Natural killer cell (primary cell): ENCODE measurements around the gene KRTAP10-8. TPM values are rescaled to one million over a fixed set of nuclear protein-coding genes. Genes with fewer than 3 reads are reported as not detected.
"Not testable (repeated sequence)": the region's sequence is repeated elsewhere in the genome, so short reads cannot be mapped to it uniquely, and the experiment has no call there.

ENCODE experiments used
- ATAC-seq, 3 donors: fragments of 150-1000 bp in 2 of 3; fragments of 200-7000 bp in 1 of 3; cut with Tn5 transposase; 1 replicate in 1 of 3; 2 replicates in 2 of 3; pipeline ENCODE4 v1.10.0; 2021; ENCODE audit warnings: mild to moderate bottlenecking in 2 of 3, moderate library complexity in 2 of 3
- DNase-seq, 2 donors: peaks; one replicate each; pipeline versions ENCODE4 v3.0.0 to v3.0.0-alpha.2; 2013 to 2021; ENCODE audit warnings: mixed read lengths in 1 of 2
- H3K27ac ChIP-seq: one replicate; pipeline ENCODE4 v1.5.1; 2013; ENCODE audit warnings: mild to moderate bottlenecking, low read length
- H3K27me3 ChIP-seq: one replicate; pipeline ENCODE4 v1.6.1; 2013; ENCODE audit warnings: low read length; ENCODE audit not compliant: control insufficient read depth, insufficient read depth
- H3K36me3 ChIP-seq: one replicate; pipeline ENCODE4 v1.6.1; 2013; ENCODE audit warnings: low read length; ENCODE audit not compliant: control insufficient read depth, insufficient read depth
- H3K4me1 ChIP-seq: one replicate; pipeline ENCODE4 v1.6.1; 2013; ENCODE audit warnings: low read length; ENCODE audit not compliant: control insufficient read depth, insufficient read depth
- H3K4me3 ChIP-seq: one replicate; pipeline ENCODE4 v1.5.1; 2013; ENCODE audit warnings: low read length
- H3K9me3 ChIP-seq: one replicate; pipeline ENCODE4 v1.6.1; 2013; ENCODE audit warnings: low read length; ENCODE audit not compliant: control insufficient read depth, insufficient read depth
- H3K27ac Mint-ChIP-seq, 2 donors: one replicate each; pipeline ENCODE4 v1.8.0; 2022; ENCODE audit warnings: mild to moderate bottlenecking in 2 of 2, mixed read lengths in 2 of 2, moderate library complexity in 1 of 2
- H3K27me3 Mint-ChIP-seq, 2 donors: one replicate each; pipeline ENCODE4 v1.8.0; 2022; ENCODE audit warnings: low read depth in 2 of 2, mixed read lengths in 2 of 2
- H3K36me3 Mint-ChIP-seq: one replicate; pipeline ENCODE4 v1.8.0; 2022; ENCODE audit warnings: mixed read lengths
- H3K4me1 Mint-ChIP-seq, 2 donors: one replicate each; pipeline ENCODE4 v1.8.0; 2022; ENCODE audit warnings: mixed read lengths in 2 of 2
- H3K4me3 Mint-ChIP-seq: one replicate; pipeline ENCODE4 v1.8.0; 2022; ENCODE audit warnings: mild to moderate bottlenecking, moderate library complexity, mixed read lengths
- H3K9me3 Mint-ChIP-seq, 2 donors: one replicate each; pipeline ENCODE4 v1.8.0; 2022; ENCODE audit warnings: mixed read lengths in 2 of 2
- WGBS: methylation state at CpG from one replicate; pipeline ENCODE4 v1.1.7; 2013; ENCODE audit warnings: missing lambda C conversion rate; ENCODE audit not compliant: insufficient coverage; 5-methylcytosine and 5-hydroxymethylcytosine counted together
- intact Hi-C: fragments of 100-400 bp; cut with micrococcal nuclease; formaldehyde crosslinking; loops from one replicate; pipeline ENCODE4 v1.14.2; 2022
- total RNA-seq, 4 donors: library from RNA; stranded (reverse); fragments of 120-200 nt in 1 of 4; gene quantifications; one replicate each; pipeline versions ENCODE4 v1.2.3 to v1.2.4, GENCODE V29; 2013 to 2022
- TF ChIP-seq, protein P1 (sequence below): fragments of 200-600 bp; IDR thresholded peaks from one replicate; pipeline ENCODE4 v1.8.0; 2022; ENCODE audit warnings: antibody characterized with exemption

The KRTAP10-8 gene
- total RNA-seq, 3 donors from 2014 or later (not counting 1 experiment from before 2014, with no cell fraction given): not detected

- H3K9me3 Mint-ChIP-seq: peaks cover 0 to 15% of the 10 kb centered on the region in 2 donors
- no peak within 1 kb of the TSS for H3K27ac ChIP-seq
- H3K27me3 Mint-ChIP-seq: peaks cover 18 to 26% of the 10 kb centered on the region in 2 donors
- no peaks in the 10 kb centered on the region for H3K36me3 ChIP-seq
- DNase-seq (no peak), ATAC-seq (no peak)
- H3K9me3 ChIP-seq: peaks cover 8% of the 10 kb centered on the region
- WGBS: 80% methylated on average over 21 of the region's 21 CpGs
- no peak within 1 kb of the TSS for H3K4me3 Mint-ChIP-seq
- H3K27ac Mint-ChIP-seq: peak within 1 kb of the TSS in 1 of 2 donors; percentile 29
- peaks cover 0 to 5% of the 10 kb centered on the region in 2 donors for H3K4me1 Mint-ChIP-seq
- peaks cover 10% of the 10 kb centered on the region for H3K36me3 Mint-ChIP-seq
- H3K4me3 ChIP-seq: no peak within 1 kb of the TSS
- no peaks in the 10 kb centered on the region for H3K4me1 ChIP-seq
- intact Hi-C loops: no loop called here
- H3K27me3 ChIP-seq: no peaks in the 10 kb centered on the region
- TF ChIP-seq, protein P1, sequence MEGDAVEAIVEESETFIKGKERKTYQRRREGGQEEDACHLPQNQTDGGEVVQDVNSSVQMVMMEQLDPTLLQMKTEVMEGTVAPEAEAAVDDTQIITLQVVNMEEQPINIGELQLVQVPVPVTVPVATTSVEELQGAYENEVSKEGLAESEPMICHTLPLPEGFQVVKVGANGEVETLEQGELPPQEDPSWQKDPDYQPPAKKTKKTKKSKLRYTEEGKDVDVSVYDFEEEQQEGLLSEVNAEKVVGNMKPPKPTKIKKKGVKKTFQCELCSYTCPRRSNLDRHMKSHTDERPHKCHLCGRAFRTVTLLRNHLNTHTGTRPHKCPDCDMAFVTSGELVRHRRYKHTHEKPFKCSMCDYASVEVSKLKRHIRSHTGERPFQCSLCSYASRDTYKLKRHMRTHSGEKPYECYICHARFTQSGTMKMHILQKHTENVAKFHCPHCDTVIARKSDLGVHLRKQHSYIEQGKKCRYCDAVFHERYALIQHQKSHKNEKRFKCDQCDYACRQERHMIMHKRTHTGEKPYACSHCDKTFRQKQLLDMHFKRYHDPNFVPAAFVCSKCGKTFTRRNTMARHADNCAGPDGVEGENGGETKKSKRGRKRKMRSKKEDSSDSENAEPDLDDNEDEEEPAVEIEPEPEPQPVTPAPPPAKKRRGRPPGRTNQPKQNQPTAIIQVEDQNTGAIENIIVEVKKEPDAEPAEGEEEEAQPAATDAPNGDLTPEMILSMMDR: no peak
Observed at GRCh38 chr21:44637018-44637850, 25.4 kb downstream of the KRTAP10-8 start, which contains the start of gene KRTAP10-10. TSS of gene KRTAP10-10 (plus strand) at chr21:44637356. CDS start at chr21:44637418, 62 bp downstream.

- H3K27ac Mint-ChIP-seq: not testable (repeated sequence)
Observed at GRCh38 chr21:44637851-44638348, 26.0 kb downstream of the KRTAP10-8 start.

GRCh38 chr21:44638506-44639330 lies 26.8 kb downstream of the KRTAP10-8 start:
- H3K4me3 Mint-ChIP-seq, H3K36me3 ChIP-seq, DNase-seq, H3K4me1 ChIP-seq, H3K36me3 Mint-ChIP-seq, H3K9me3 Mint-ChIP-seq, H3K27ac Mint-ChIP-seq, H3K27me3 ChIP-seq, H3K9me3 ChIP-seq, H3K4me1 Mint-ChIP-seq, intact Hi-C loops, H3K27ac ChIP-seq, ATAC-seq, H3K4me3 ChIP-seq: not testable (repeated sequence)
- peaks cover 18 to 26% of the 10 kb centered on the region in 2 donors for H3K27me3 Mint-ChIP-seq
- 89% methylated on average over 17 of the region's 21 CpGs for WGBS

More at GRCh38 chr21:44637851-44638348, 26.0 kb downstream of the KRTAP10-8 start:
- DNase-seq, H3K27ac ChIP-seq, H3K4me1 ChIP-seq, H3K9me3 ChIP-seq, ATAC-seq, intact Hi-C loops, H3K4me3 Mint-ChIP-seq, H3K4me3 ChIP-seq, H3K27me3 ChIP-seq, H3K36me3 Mint-ChIP-seq, H3K36me3 ChIP-seq, H3K4me1 Mint-ChIP-seq: not testable (repeated sequence)
- peaks cover 0 to 11% of the 10 kb centered on the region in 2 donors for H3K9me3 Mint-ChIP-seq
- peaks cover 18 to 26% of the 10 kb centered on the region in 2 donors for H3K27me3 Mint-ChIP-seq
- 88% methylated on average over 6 of the region's 12 CpGs for WGBS

DNA sequence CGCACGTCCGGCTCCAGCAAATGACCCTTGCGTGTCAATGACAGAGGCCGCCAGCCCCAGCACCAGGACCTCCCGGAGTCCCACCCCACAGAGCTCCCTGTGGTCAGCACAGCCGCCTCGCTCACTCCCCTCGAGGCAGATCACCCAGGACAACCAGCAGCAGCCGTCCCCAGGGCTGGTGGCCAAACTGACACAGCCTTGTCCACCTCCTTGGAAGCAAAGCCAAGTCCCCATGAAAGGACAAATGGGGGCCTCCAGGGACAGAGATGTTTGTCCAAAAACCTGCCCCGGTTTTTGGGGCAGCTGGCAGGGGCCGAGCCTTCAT lies 27.4 kb downstream of the KRTAP10-8 start:
- Mint-ChIP-seq H3K36me3 (peaks cover 3% of the 10 kb centered on the region), H3K27ac (no peak overlapping the region), H3K9me3 (peaks cover 0 to 8% of the 10 kb centered on the region in 2 donors), H3K4me1 (peaks cover 0 to 5% of the 10 kb centered on the region in 2 donors), H3K27me3 (peaks cover 18 to 22% of the 10 kb centered on the region in 2 donors), H3K4me3 (no peak overlapping the region)
- Histone ChIP-seq H3K36me3 (no peaks in the 10 kb centered on the region), H3K4me1 (no peaks in the 10 kb centered on the region), H3K27me3 (no peaks in the 10 kb centered on the region), H3K27ac (no peak overlapping the region), H3K9me3 (peaks cover 11% of the 10 kb centered on the region), H3K4me3 (no peak overlapping the region)
- intact Hi-C loops: no loop called here
- TF ChIP-seq, protein P1: no peak
- no peak for ATAC-seq
- DNase-seq: no peak
- 89% methylated on average over 12 of the region's 12 CpGs for WGBS
